ENCODE results near the gene NELL2.
"Not testable (repeated sequence)": the region's sequence is repeated elsewhere in the genome, so short reads cannot be mapped to it uniquely, and the experiment has no call there.

Gene NELL2

DNA sequence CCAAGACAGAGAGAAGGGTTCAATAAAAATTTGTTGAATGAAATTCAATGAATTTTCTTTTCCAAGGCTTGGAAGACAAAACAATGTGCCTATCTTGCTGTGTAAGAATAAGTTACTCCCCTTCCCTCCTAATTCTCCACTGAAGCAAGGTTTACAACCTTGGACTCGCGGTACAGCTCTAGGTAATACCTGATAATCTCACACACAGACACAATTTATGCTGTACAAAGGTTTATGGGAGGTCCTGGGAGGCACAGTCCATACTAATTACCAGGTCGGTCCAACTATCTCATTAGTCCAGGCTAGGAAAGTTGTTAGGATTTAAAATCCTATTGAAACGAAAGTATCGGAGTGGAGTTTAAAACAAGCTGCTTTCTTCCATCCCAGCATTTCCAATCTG lies 42.6 kb downstream of the NELL2 start:
- Mint-ChIP-seq H3K4me1 (ENCODE audit: low read depth) (peaks cover 54% of the 10 kb centered on the region), H3K27ac (no peak overlapping the region), H3K27me3 (ENCODE audit: low read depth) (no peaks in the 10 kb centered on the region), H3K9me3 (no peaks in the 10 kb centered on the region), H3K36me3 (ENCODE audit: low read depth) (no peaks in the 10 kb centered on the region), H3K4me3 (no peak overlapping the region)

DNA sequence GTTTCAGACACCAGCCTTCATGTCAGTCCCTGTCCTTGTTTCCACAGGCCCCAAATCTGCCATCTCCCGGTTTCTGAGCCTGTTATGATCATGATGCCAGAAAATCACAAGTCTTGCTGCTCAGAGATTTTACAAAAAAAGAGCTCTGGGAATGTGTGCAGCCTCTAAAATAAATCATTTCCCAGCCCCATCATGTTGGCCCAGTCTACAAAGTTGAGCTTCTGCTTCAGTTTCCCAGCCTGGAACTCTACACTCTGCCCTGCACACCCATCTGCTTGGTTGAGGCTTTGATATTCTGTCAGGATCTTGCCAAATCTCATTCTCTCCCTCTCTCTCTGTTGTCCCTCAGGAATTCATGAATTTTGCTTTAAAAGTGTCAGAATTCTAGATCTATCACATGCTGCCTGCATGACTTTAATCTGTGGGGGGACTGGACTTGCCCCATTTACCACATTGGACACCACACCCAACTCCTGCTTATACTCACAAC lies 45.5 kb downstream of the NELL2 start:
- Mint-ChIP-seq H3K36me3 (ENCODE audit: low read depth) (peaks cover 6% of the 10 kb centered on the region), H3K4me1 (ENCODE audit: low read depth) (peaks cover 48% of the 10 kb centered on the region), H3K27ac (peak overlapping the region; percentile 57), H3K27me3 (ENCODE audit: low read depth) (no peaks in the 10 kb centered on the region), H3K9me3 (no peaks in the 10 kb centered on the region), H3K4me3 (no peak overlapping the region)

DNA sequence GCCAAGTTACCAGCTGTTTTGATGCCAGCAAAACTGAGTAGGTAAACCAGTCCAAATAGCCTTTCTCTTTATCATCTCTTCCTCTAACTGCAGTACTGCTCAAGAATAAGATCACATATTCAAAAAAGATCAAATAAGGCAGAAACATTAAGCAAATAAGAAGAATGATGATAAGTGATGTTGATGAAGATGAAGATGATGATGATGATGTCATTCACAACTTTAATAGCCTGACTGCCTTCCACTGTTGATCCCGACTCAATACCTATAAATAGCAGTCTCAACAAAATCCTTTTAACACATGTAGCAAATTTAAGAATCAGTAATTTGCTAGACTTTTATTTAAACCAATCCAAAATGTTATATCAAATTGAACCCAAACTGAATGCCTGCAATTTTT lies 47.1 kb downstream of the NELL2 start:
- Mint-ChIP-seq H3K36me3 (ENCODE audit: low read depth) (peaks cover 6% of the 10 kb centered on the region), H3K27me3 (ENCODE audit: low read depth) (no peaks in the 10 kb centered on the region), H3K9me3 (no peaks in the 10 kb centered on the region), H3K27ac (no peak overlapping the region), H3K4me3 (peak overlapping the region; percentile 20), H3K4me1 (ENCODE audit: low read depth) (peaks cover 45% of the 10 kb centered on the region)

DNA sequence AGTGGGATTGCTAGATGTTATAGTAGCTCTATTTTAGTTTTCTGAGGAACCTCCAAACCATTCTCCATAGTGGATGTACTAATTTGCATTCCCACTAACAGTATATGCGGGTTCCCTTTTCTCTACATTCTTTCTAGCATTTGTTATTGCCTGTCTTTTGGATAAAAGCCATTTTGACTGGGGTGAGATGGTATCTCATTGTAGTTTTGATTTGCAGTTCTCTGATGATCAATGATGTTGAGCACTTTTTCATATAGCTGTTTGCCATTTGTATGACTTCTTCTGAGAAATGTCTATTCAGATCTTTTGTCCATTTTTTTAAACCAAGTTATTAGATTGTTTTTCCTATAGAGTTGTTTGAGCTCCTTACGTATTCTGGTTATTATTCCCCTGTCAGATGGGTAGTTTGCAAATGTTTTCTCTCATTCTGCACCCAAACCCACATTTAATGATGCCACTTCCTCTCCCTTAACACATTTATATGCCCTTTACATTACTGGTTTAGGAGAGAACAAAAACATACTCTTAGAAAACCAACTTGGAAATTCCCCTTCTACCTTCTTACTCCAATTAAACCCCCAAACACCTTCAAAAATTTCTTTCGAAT lies 48.2 kb downstream of the NELL2 start:
- Mint-ChIP-seq H3K36me3 (ENCODE audit: low read depth) (peaks cover 6% of the 10 kb centered on the region), H3K27ac (peak overlapping the region; percentile 80), H3K27me3 (ENCODE audit: low read depth) (no peaks in the 10 kb centered on the region), H3K4me3 (peak overlapping the region; percentile 59), H3K4me1 (ENCODE audit: low read depth) (peaks cover 40% of the 10 kb centered on the region), H3K9me3 (no peaks in the 10 kb centered on the region)

DNA sequence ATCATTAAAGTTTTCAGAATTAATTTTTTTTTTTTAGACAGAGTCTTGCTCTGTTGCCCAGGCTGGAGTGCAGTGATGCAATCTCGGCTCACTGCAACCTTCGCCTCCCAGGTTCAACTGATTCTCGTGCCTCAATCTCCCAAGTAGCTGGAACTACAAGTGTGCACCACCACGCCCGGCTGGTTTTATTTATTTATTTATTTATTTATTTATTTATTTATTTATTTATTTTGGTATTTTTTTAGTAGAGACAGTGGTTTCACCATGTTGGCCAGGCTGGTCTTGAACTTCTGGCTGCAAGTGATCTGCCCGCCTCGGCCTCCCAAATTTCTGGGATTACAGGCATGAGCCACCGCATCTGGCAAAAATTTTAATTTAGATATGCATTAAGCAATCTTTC lies 54.4 kb downstream of the NELL2 start:
- H3K36me3 Mint-ChIP-seq (ENCODE audit: low read depth); H3K4me3 Mint-ChIP-seq; H3K27ac Mint-ChIP-seq; H3K27me3 Mint-ChIP-seq (ENCODE audit: low read depth); H3K9me3 Mint-ChIP-seq: not testable (repeated sequence)
- peaks cover 25% of the 10 kb centered on the region for H3K4me1 Mint-ChIP-seq (ENCODE audit: low read depth)

DNA sequence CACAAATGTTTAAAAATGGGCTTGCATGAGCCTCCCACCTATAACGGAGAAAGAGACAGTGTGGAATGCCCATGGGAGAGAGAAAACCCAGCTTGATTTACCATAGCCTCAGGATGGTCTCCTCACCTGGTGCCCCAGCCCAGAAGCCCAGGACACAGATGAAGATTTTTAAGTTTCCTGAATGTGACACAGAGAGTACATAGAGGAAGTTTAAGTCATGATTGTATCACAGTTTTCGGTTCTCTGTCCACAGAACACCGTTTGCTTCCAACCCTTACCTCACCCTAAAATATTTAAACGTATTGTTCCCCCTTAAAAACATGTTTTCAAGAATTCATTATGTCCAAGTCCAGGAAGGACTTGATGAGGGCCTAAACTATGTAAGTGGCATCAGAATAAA lies 56.2 kb downstream of the NELL2 start:
- H3K27ac Mint-ChIP-seq: peak overlapping the region; percentile 13

DNA sequence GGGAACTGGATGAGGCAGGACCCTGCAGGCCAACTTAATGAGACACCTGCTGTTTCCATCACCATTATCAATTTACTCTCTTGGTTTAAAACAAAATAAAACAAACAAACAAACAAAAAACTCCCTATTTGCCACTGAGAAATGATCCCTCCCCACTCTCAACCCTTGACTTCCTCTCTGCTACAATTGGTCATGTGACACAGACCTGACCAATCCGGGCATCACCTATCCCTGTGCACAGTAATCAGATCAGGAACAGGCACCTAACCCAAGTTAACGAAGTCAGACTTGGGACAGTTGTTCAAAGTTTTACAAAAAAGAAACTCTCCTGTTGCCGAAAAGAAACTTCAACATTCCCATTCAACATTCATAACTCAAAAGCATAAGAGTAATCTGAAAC lies 58.4 kb downstream of the NELL2 start:
- no peaks in the 10 kb centered on the region for H3K9me3 Mint-ChIP-seq
- no peak overlapping the region for H3K27ac Mint-ChIP-seq
- peaks cover 30% of the 10 kb centered on the region for H3K4me1 Mint-ChIP-seq (ENCODE audit: low read depth)
- no peak overlapping the region for H3K4me3 Mint-ChIP-seq
- H3K36me3 Mint-ChIP-seq (ENCODE audit: low read depth): peaks cover 6% of the 10 kb centered on the region
- H3K27me3 Mint-ChIP-seq (ENCODE audit: low read depth): no peaks in the 10 kb centered on the region

More for the DNA sequence above, 56.2 kb downstream of the NELL2 start:
- Mint-ChIP-seq H3K4me3 (no peak overlapping the region), H3K36me3 (ENCODE audit: low read depth) (peaks cover 6% of the 10 kb centered on the region), H3K27me3 (ENCODE audit: low read depth) (no peaks in the 10 kb centered on the region), H3K4me1 (ENCODE audit: low read depth) (peaks cover 27% of the 10 kb centered on the region), H3K9me3 (no peaks in the 10 kb centered on the region)

DNA sequence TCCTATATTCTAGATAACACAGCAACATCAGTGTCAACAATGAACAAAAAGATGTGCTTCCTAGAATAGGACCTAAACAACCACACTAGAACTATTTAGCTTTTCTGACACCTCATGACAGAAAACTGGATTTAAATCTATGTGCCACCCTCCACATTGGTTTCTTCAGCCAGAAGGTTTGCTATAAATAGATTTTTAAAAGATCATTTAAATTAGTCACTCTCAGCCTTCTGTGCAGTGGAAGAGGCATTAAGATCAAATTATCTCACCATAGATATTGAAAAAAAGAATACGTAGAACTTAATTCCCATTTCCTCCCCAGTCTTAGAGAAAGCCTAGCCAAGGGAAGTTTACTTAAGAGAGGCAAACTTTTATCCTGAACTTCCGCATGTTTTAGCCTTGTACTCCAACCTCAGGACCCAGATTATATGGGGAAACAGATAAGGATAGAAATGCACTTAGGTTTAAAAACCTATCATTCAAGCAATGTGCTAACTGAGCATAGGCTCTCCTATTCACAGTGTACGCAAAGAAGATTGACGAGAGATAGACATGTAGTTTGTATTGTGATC lies 59.6 kb downstream of the NELL2 start:
- Mint-ChIP-seq H3K27ac (no peak overlapping the region), H3K36me3 (ENCODE audit: low read depth) (peaks cover 6% of the 10 kb centered on the region), H3K4me1 (ENCODE audit: low read depth) (peaks cover 38% of the 10 kb centered on the region), H3K9me3 (no peaks in the 10 kb centered on the region), H3K4me3 (no peak overlapping the region), H3K27me3 (ENCODE audit: low read depth) (no peaks in the 10 kb centered on the region)

DNA sequence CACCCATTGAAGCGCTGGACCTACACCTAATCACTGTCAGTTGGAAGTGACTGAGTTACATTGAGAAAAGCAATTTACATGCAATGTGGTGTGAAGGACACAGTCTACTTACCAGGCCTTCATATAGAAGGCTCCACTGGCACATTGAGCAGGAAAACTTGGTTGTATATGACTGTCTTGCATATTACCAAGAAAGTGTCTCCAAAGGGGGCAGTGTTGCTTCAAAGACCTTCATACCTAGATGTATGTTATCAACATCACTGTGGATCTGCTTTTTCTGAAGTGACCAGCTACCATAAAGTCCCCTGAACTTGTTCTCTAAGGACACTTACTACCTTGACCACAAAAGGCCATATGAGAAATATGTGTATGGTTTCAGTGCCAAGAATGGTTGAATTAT lies 64.1 kb downstream of the NELL2 start:
- Mint-ChIP-seq H3K36me3 (ENCODE audit: low read depth) (peaks cover 1% of the 10 kb centered on the region), H3K9me3 (no peaks in the 10 kb centered on the region), H3K27ac (no peak overlapping the region), H3K4me1 (ENCODE audit: low read depth) (peaks cover 18% of the 10 kb centered on the region), H3K4me3 (no peak overlapping the region), H3K27me3 (ENCODE audit: low read depth) (no peaks in the 10 kb centered on the region)

DNA sequence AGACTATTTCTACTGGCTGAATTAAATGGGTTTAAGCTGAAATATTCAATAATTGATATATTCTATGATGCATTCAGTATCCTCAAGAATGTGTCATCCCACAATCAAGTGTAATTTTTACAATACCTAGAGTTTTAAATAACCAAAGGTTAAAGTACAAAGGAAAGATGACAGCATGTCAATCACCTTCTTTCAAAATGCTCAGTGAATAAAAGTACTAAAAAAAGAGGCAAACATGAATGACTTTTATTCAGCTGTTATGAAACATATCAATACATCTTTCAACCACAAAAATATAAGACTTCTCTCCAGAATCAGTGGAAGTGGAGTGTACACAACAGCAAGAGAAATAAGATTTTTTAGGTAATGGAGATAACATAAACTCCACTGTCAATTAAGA lies 72.0 kb downstream of the NELL2 start:
- H3K27ac Mint-ChIP-seq: no peak overlapping the region
- H3K4me3 Mint-ChIP-seq: no peak overlapping the region
- no peaks in the 10 kb centered on the region for H3K4me1 Mint-ChIP-seq (ENCODE audit: low read depth)

DNA sequence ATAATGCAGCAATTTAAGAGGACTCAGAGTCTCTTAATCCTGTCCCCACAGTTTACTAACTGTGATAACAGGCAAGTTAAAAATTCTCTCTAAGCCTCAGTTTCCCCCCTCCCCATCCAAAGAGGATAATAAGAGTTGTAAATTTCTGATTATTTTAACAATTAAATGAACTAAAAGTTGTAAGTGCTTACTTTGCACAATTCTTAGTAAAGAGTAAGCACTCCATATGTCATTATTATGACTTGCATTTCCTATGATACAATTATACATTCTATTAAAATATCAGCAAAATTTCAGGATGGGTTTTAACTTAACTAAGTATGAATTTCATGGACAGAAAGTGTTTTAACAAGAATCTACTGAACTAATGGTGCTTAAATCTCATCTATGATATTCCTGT lies 80.1 kb downstream of the NELL2 start:
- Mint-ChIP-seq H3K36me3 (ENCODE audit: low read depth) (no peaks in the 10 kb centered on the region), H3K4me3 (no peak overlapping the region), H3K27ac (no peak overlapping the region), H3K27me3 (ENCODE audit: low read depth) (no peaks in the 10 kb centered on the region), H3K4me1 (ENCODE audit: low read depth) (no peaks in the 10 kb centered on the region), H3K9me3 (no peaks in the 10 kb centered on the region)

More for the DNA sequence above, 72.0 kb downstream of the NELL2 start:
- Mint-ChIP-seq H3K27me3 (ENCODE audit: low read depth) (no peaks in the 10 kb centered on the region), H3K36me3 (ENCODE audit: low read depth) (no peaks in the 10 kb centered on the region), H3K9me3 (no peaks in the 10 kb centered on the region)

DNA sequence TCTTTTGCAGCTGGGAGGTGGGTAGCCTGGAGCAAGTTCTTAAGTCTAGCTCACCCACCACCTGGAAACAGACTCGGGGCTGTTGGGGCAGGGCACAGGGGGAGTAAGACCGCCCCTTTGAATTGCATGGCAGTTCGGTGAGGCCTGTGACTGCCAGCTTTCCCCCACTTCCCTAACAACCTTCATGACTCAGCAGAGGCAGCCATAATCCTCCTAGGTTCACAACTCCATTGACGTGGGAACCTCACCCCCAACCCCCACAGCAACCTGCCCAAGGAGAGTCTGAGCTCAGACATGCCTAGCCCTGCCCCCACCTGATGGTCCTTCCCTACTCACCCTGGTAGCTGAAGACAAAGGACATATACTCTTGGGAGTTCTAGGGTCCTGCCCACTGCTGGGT lies 87.4 kb downstream of the NELL2 start:
- Mint-ChIP-seq H3K27me3 (ENCODE audit: low read depth) (peaks cover 3% of the 10 kb centered on the region), H3K4me1 (ENCODE audit: low read depth) (no peaks in the 10 kb centered on the region), H3K9me3 (peaks cover 3% of the 10 kb centered on the region)

DNA sequence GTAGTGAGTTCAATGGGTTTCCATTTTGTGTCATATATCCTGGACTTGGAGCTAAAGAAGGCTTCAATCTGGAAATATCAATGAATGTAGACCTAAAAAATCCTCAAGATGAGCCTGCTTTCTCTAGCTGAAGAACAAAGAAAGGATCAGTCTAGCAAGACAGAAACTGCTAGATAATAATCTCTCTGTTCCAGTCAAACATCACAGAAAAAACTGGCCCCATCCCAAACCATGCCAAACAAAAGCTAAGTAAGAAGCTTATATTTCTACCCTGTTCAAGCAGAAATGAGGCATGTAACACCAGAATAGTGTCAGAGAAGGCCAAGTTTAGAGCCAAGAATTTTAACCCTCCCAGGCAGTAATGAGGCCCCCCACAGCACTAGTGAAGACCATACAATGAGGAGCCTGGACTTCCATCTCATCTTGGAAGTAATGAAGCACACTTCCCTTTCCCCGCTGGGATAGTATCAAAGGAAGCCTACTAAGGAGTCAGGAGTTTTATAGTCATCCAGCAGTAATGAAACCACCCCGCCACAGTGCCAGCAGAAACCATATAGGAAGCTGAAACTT lies 95.8 kb downstream of the NELL2 start:
- H3K4me3 Mint-ChIP-seq: no peak overlapping the region
- H3K36me3 Mint-ChIP-seq (ENCODE audit: low read depth): peaks cover 5% of the 10 kb centered on the region

More for the DNA sequence above, 87.4 kb downstream of the NELL2 start:
- no peak overlapping the region for H3K4me3 Mint-ChIP-seq
- H3K36me3 Mint-ChIP-seq (ENCODE audit: low read depth): peaks cover 2% of the 10 kb centered on the region
- H3K27ac Mint-ChIP-seq: no peak overlapping the region

DNA sequence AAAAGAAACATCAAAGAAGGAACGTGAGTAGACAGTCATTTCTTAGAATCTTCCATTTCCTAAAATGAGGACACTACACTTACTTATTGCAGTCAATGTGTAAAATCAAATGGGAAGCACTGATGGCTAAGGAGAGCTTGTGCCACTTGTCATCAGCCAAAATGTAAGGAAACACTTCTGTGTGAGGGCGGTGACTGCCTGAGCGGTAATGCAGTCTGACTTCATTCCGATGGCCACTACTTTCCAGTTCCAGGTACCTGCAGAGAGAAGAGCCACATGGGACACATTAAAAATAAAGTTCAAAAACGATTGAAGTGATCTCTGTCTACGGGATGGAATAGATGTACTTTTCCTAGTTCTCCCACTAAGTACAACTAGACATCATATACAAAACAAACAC lies 96.3 kb downstream of the NELL2 start:
- Mint-ChIP-seq H3K36me3 (ENCODE audit: low read depth) (peaks cover 5% of the 10 kb centered on the region), H3K4me3 (no peak overlapping the region), H3K27ac (no peak overlapping the region), H3K9me3 (peaks cover 14% of the 10 kb centered on the region), H3K27me3 (ENCODE audit: low read depth) (peaks cover 3% of the 10 kb centered on the region), H3K4me1 (ENCODE audit: low read depth) (no peaks in the 10 kb centered on the region)

More for the DNA sequence above, 95.8 kb downstream of the NELL2 start:
- no peak overlapping the region for H3K27ac Mint-ChIP-seq
- peaks cover 14% of the 10 kb centered on the region for H3K9me3 Mint-ChIP-seq
- no peaks in the 10 kb centered on the region for H3K4me1 Mint-ChIP-seq (ENCODE audit: low read depth)
- peaks cover 3% of the 10 kb centered on the region for H3K27me3 Mint-ChIP-seq (ENCODE audit: low read depth)

DNA sequence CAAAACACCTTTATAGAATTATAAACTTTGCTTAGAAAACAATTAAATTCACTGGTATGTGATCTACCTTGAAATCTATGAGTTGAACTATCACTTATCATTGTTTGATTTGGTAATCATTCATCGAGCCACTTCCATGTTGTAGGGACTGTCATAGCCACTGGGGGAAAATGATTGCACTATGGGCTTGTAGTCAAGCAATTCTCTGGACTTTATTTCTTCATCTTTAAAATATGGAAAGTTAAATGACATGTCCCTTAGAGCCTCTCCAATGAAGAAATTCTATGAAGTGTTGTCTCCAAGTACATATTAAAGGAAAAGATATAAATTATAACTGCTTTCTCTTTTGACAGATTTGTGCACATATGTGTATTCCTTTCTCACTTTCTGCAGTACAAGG lies 97.3 kb downstream of the NELL2 start:
- Mint-ChIP-seq H3K27me3 (ENCODE audit: low read depth) (no peaks in the 10 kb centered on the region), H3K36me3 (ENCODE audit: low read depth) (peaks cover 5% of the 10 kb centered on the region), H3K9me3 (peaks cover 11% of the 10 kb centered on the region), H3K27ac (no peak overlapping the region), H3K4me1 (ENCODE audit: low read depth) (no peaks in the 10 kb centered on the region), H3K4me3 (no peak overlapping the region)
